Measurements from ENCODE around the gene NDST4.

GRCh38 chr4:114815760-114816159 is 297.7 kb downstream of the NDST4 start:
- TF ChIP-seq CTCF (IDR thresholded peaks at IDR 0.05) (no peak), POLR2A (IDR thresholded peaks at IDR 0.05) (no peak)
